Activated CD4-positive, alpha-beta T cell treated with anti-CD3 and anti-CD28 coated beads, Interleukin-2, amount 10 ng/mL, durations not matched to agents 7 days and 5 days (primary cell): ENCODE measurements around the gene LPP. TPM values are rescaled to one million over a fixed set of nuclear protein-coding genes. Genes with fewer than 3 reads are reported as not detected.

ENCODE experiments used
- CTCF ChIA-PET: fragments of 350-600 bp; sonication (Branson Sonifier 250); formaldehyde crosslinking; loops from one replicate; lab custom pipeline; 2021; ENCODE audit warnings: antibody characterized with exemption; lab: Charles Lee
- POLR2A ChIA-PET: fragments of 350-600 bp; sonication (Branson Sonifier 250); formaldehyde crosslinking; loops from one replicate; lab custom pipeline; 2021; ENCODE audit warnings: antibody characterized with exemption; lab: Charles Lee
- DNase-seq: peaks from one replicate; pipeline ENCODE4 v3.0.0-alpha.2; 2020
- H3K27ac Mint-ChIP-seq: one replicate; pipeline ENCODE4 v1.8.0; 2021; ENCODE audit warnings: mild to moderate bottlenecking, moderate library complexity, mixed read lengths
- H3K27me3 Mint-ChIP-seq: one replicate; pipeline ENCODE4 v1.8.0; 2021; ENCODE audit warnings: mixed read lengths
- H3K36me3 Mint-ChIP-seq: one replicate; pipeline ENCODE4 v1.8.0; 2021; ENCODE audit warnings: low read depth, mixed read lengths
- H3K4me1 Mint-ChIP-seq: one replicate; pipeline ENCODE4 v1.8.0; 2021; ENCODE audit warnings: mixed read lengths
- H3K4me3 Mint-ChIP-seq: one replicate; pipeline ENCODE4 v1.8.0; 2021; ENCODE audit warnings: mild to moderate bottlenecking, moderate library complexity, mixed read lengths
- H3K9me3 Mint-ChIP-seq: one replicate; pipeline ENCODE4 v1.8.0; 2021; ENCODE audit warnings: mixed read lengths
- total RNA-seq, 2 experiments: library from RNA; stranded (reverse); gene quantifications; one replicate each; pipeline ENCODE4 v1.2.3, GENCODE V29; 2021

Gene LPP
- total RNA-seq, 2 experiments from 2014 or later = 63.6 to 70.3 TPM

- POLR2A ChIA-PET = no interaction called here
- no peaks in the 10 kb centered on the region for H3K9me3 Mint-ChIP-seq
- H3K36me3 Mint-ChIP-seq = peaks cover 32% of the 10 kb centered on the region
- CTCF ChIA-PET = no interaction called here
- no peak overlapping the region for H3K4me3 Mint-ChIP-seq
- H3K4me1 Mint-ChIP-seq = peaks cover 5% of the 10 kb centered on the region
- H3K27me3 Mint-ChIP-seq = no peaks in the 10 kb centered on the region
- H3K27ac Mint-ChIP-seq = no peak overlapping the region
- DNase-seq = no peak
These were observed 337.3 kb downstream of the LPP start for GRCh38 chr3:188491276-188491687.

DNA sequence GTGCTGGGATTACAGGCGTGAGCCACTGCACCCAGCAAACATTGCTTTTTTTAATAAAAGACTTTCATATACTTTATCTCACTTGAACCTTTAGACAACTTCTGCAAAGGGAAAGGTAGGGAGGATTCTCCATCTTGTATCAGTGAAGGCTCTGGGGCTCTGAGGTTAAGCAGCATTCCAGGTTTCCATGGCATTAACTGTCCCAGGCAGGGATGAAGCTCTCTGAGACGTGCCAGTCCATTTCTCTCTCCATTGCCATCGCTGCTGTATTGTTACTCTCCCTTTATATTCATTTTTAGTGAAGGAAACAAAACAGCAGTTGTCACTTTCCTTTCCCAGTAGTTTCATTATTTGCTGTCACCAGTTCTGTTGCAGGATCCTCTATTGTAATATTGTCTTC is 342.4 kb downstream of the LPP start:
- POLR2A ChIA-PET = no interaction called here
- H3K4me3 Mint-ChIP-seq = no peak overlapping the region
- no peak for DNase-seq
- H3K27me3 Mint-ChIP-seq = no peaks in the 10 kb centered on the region
- peaks cover 6% of the 10 kb centered on the region for H3K36me3 Mint-ChIP-seq
- CTCF ChIA-PET = no interaction called here
- no peaks in the 10 kb centered on the region for H3K9me3 Mint-ChIP-seq
- no peak overlapping the region for H3K27ac Mint-ChIP-seq
- peaks cover 2% of the 10 kb centered on the region for H3K4me1 Mint-ChIP-seq

DNA sequence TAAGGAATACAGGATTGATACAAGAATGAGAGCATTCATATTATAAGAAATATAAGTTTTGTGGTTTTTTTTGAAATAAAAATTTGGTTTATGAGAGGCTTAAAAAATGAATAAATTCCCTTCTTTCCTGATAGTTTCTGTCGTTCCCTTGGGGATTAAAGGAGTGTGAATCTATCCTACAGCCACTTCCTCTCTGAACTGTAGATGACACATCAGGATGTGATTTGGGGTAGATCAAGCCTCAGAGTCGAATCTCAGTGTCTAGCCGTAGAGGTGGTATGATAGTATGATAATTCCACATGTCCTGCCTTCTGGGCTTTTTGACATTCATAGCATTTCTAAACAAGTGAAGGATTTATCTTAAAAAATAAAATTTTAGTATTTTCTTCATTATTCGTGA is 343.1 kb downstream of the LPP start:
- ChIA-PET POLR2A (no interaction called here), CTCF (no interaction called here)
- DNase-seq = no peak
- peaks cover 2% of the 10 kb centered on the region for H3K4me1 Mint-ChIP-seq
- no peak overlapping the region for H3K4me3 Mint-ChIP-seq
- H3K36me3 Mint-ChIP-seq = peaks cover 6% of the 10 kb centered on the region
- no peaks in the 10 kb centered on the region for H3K27me3 Mint-ChIP-seq
- no peak overlapping the region for H3K27ac Mint-ChIP-seq
- peaks cover 2% of the 10 kb centered on the region for H3K9me3 Mint-ChIP-seq

DNA sequence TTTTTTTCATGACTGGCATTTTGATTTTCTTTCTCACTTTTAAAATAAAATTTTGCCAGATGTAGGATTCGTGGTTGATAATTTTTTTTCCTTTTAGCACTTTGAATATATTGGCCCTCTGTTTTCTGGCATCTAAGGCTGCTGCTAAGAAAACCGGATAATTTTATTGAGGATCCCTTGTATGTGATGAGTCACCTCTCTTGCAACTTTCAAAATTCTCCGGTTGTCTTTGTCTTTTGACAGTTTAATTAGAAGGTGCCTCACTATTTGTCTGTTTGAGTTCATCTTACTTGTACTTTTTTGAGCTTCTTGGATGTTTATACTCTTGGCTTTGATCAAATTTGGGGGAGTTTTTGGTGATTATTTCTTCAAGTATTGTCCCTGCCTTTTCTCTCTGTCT is 349.7 kb downstream of the LPP start:
- H3K27ac Mint-ChIP-seq = no peak overlapping the region
- peaks cover 10% of the 10 kb centered on the region for H3K4me1 Mint-ChIP-seq
- H3K9me3 Mint-ChIP-seq = peaks cover 24% of the 10 kb centered on the region
- DNase-seq = no peak
- H3K36me3 Mint-ChIP-seq = peaks cover 33% of the 10 kb centered on the region
- H3K4me3 Mint-ChIP-seq = no peak overlapping the region
- ChIA-PET POLR2A (no interaction called here), CTCF (interaction anchor here (0.7 to 0.9 kb wide), 3 partner anchors 25 to 200 kb away, joined by 3 to 5 read pairs (median 4); no protein-coding TSS in a partner anchor)
- H3K27me3 Mint-ChIP-seq = no peaks in the 10 kb centered on the region

GRCh38 chr3:188505151-188505550 is 351.2 kb downstream of the LPP start:
- no peak for DNase-seq
- peaks cover 34% of the 10 kb centered on the region for H3K36me3 Mint-ChIP-seq
- ChIA-PET POLR2A (no interaction called here), CTCF (no interaction called here)
- H3K9me3 Mint-ChIP-seq = peaks cover 24% of the 10 kb centered on the region
- H3K4me1 Mint-ChIP-seq = peaks cover 10% of the 10 kb centered on the region
- H3K27ac Mint-ChIP-seq = no peak overlapping the region
- no peaks in the 10 kb centered on the region for H3K27me3 Mint-ChIP-seq
- H3K4me3 Mint-ChIP-seq = no peak overlapping the region

GRCh38 chr3:188505911-188506310 is 352.0 kb downstream of the LPP start:
- CTCF ChIA-PET = no interaction called here
- H3K4me1 Mint-ChIP-seq = peaks cover 10% of the 10 kb centered on the region
- H3K4me3 Mint-ChIP-seq = no peak overlapping the region
- H3K27me3 Mint-ChIP-seq = no peaks in the 10 kb centered on the region
- POLR2A ChIA-PET = no interaction called here
- H3K36me3 Mint-ChIP-seq = peaks cover 34% of the 10 kb centered on the region
- no peak overlapping the region for H3K27ac Mint-ChIP-seq
- H3K9me3 Mint-ChIP-seq = peaks cover 24% of the 10 kb centered on the region
- DNase-seq = no peak

GRCh38 chr3:188506446-188506845 is 352.5 kb downstream of the LPP start:
- H3K27ac Mint-ChIP-seq = no peak overlapping the region
- H3K36me3 Mint-ChIP-seq = peaks cover 34% of the 10 kb centered on the region
- DNase-seq = no peak
- CTCF ChIA-PET = no interaction called here
- H3K9me3 Mint-ChIP-seq = peaks cover 24% of the 10 kb centered on the region
- POLR2A ChIA-PET = no interaction called here
- H3K4me1 Mint-ChIP-seq = peaks cover 10% of the 10 kb centered on the region
- H3K27me3 Mint-ChIP-seq = no peaks in the 10 kb centered on the region
- no peak overlapping the region for H3K4me3 Mint-ChIP-seq

- H3K9me3 Mint-ChIP-seq = peaks cover 20% of the 10 kb centered on the region
- H3K27me3 Mint-ChIP-seq = no peaks in the 10 kb centered on the region
- H3K27ac Mint-ChIP-seq = peak overlapping the region; percentile 63
- H3K4me3 Mint-ChIP-seq = no peak overlapping the region
- peaks cover 29% of the 10 kb centered on the region for H3K36me3 Mint-ChIP-seq
- H3K4me1 Mint-ChIP-seq = peaks cover 10% of the 10 kb centered on the region
- CTCF ChIA-PET = interaction anchor here (0.6 kb wide), 2 partner anchors 216 to 666 kb away, joined by 3 read pairs; no protein-coding TSS in a partner anchor
- POLR2A ChIA-PET = no interaction called here
- no peak for DNase-seq
These were observed 353.3 kb downstream of the LPP start for GRCh38 chr3:188507244-188507720.

GRCh38 chr3:188508454-188508853 is 354.5 kb downstream of the LPP start:
- peaks cover 10% of the 10 kb centered on the region for H3K4me1 Mint-ChIP-seq
- ChIA-PET POLR2A (no interaction called here), CTCF (no interaction called here)
- peaks cover 18% of the 10 kb centered on the region for H3K9me3 Mint-ChIP-seq
- peaks cover 26% of the 10 kb centered on the region for H3K36me3 Mint-ChIP-seq
- no peak for DNase-seq
- no peak overlapping the region for H3K4me3 Mint-ChIP-seq
- no peak overlapping the region for H3K27ac Mint-ChIP-seq
- no peaks in the 10 kb centered on the region for H3K27me3 Mint-ChIP-seq

DNA sequence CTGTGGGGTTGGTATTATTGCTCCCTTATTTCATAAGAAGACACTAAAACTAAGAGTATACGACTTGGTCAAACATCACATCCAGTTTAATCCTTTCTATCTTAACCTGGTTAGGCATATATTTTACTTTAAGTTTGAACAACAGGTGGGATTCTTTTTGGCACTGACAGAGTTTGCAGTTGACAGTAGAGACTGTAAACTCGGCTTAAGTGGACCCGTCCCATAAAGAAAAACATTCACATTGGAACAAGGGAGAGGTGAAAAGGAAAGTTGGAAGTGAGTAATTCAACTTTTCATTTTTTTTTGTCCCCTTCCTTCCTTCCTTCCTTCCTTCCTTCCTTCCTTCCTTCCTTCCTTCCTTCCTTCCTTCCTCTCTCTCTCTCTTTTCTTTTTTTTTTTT is 355.4 kb downstream of the LPP start:
- H3K27me3 Mint-ChIP-seq = no peaks in the 10 kb centered on the region
- peaks cover 17% of the 10 kb centered on the region for H3K36me3 Mint-ChIP-seq
- no peak overlapping the region for H3K4me3 Mint-ChIP-seq
- ChIA-PET CTCF (no interaction called here), POLR2A (no interaction called here)
- H3K4me1 Mint-ChIP-seq = peaks cover 10% of the 10 kb centered on the region
- peaks cover 9% of the 10 kb centered on the region for H3K9me3 Mint-ChIP-seq
- no peak overlapping the region for H3K27ac Mint-ChIP-seq
- DNase-seq = no peak

- ChIA-PET CTCF (no interaction called here), POLR2A (no interaction called here)
- H3K36me3 Mint-ChIP-seq = peaks cover 14% of the 10 kb centered on the region
- no peak for DNase-seq
- H3K4me1 Mint-ChIP-seq = peaks cover 10% of the 10 kb centered on the region
- no peak overlapping the region for H3K27ac Mint-ChIP-seq
- no peaks in the 10 kb centered on the region for H3K27me3 Mint-ChIP-seq
- H3K9me3 Mint-ChIP-seq = peaks cover 5% of the 10 kb centered on the region
- H3K4me3 Mint-ChIP-seq = no peak overlapping the region
These were observed 356.4 kb downstream of the LPP start for GRCh38 chr3:188510366-188510765.

DNA sequence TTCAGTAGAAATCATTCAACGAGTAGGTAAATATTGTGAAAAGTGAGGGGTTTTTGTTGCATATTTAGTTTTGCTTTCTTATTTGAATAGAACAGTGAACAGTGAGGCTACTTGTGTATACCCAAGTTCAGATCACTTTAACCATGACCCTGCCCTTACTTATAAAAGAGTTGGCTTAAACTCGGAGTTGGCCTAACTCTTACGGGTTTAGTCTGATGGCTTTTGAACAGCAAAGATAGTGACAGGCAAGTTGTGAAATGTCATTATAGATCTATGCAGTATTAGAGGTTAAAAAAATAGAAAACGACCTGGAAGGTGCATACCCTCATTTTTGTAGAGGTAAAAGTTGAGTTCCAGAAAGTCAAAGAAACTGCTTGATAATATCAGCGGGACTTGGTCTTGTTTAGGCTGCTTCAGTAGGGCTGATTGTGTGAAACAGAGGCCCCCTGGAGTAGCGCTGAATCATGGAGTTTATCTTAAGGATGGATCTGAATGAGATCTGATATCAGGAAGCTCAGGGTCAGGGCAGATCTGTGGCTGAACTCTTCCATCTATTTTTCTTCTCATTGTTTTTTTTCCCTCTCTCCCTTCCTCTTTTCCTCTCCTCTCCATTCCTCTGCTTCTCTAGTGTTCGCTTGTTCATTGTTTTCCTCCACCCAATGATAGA is 359.8 kb downstream of the LPP start:
- Mint-ChIP-seq H3K27ac (peak overlapping the region; percentile 37), H3K36me3 (peaks cover 13% of the 10 kb centered on the region), H3K9me3 (no peaks in the 10 kb centered on the region), H3K4me1 (peaks cover 6% of the 10 kb centered on the region), H3K4me3 (no peak overlapping the region), H3K27me3 (no peaks in the 10 kb centered on the region)
- no peak for DNase-seq
- ChIA-PET POLR2A (interaction anchor here (0.6 to 0.7 kb wide), 2 partner anchors 108 to 405 kb away, joined by 3 to 6 read pairs; no protein-coding TSS in a partner anchor), CTCF (interaction anchor here (0.7 to 1.0 kb wide), 2 partner anchors 31 to 83 kb away, joined by 3 read pairs; no protein-coding TSS in a partner anchor)

- DNase-seq = no peak
- Mint-ChIP-seq H3K4me1 (peaks cover 6% of the 10 kb centered on the region), H3K9me3 (no peaks in the 10 kb centered on the region), H3K4me3 (no peak overlapping the region), H3K27ac (no peak overlapping the region), H3K36me3 (peaks cover 11% of the 10 kb centered on the region), H3K27me3 (no peaks in the 10 kb centered on the region)
- ChIA-PET CTCF (interaction anchor here (0.9 kb wide), 1 partner anchor 777 kb away, joined by 4 read pairs; no protein-coding TSS in a partner anchor), POLR2A (no interaction called here)
These were observed 362.6 kb downstream of the LPP start for GRCh38 chr3:188516515-188516914.
